ENCODE data around the gene RNF227. TPM values are rescaled to one million over a fixed set of nuclear protein-coding genes. Genes with fewer than 3 reads are reported as not detected.

The RNF227 gene
- total and polyA plus RNA-seq, 2 of the 13 experiments (the other 11 are each of a cell fraction or from before 2014, with no cell fraction given) = 0.20 to 0.79 TPM

- FAIRE-seq = peak; percentile 44
- intact Hi-C loops (cut with micrococcal nuclease; ENCODE audit: unreplicated experiment) = loop anchor here (1.0 kb wide), 1 partner anchor 34 kb away; no protein-coding TSS in a partner anchor
- TF ChIP-seq LCORL (IDR thresholded peaks at IDR 0.05) (no peak), LCORL (CRISPR knock-in tag; IDR thresholded peaks at IDR 0.05) (0 out of 2 replicates have a peak, but pooled peaks have one; percentile 52), ZKSCAN8 (CRISPR knock-in tag; IDR thresholded peaks at IDR 0.05; ENCODE audit: borderline replicate concordance) (0 out of 2 replicates have a peak, but pooled peaks have one; percentile 22), SAP130 (CRISPR knock-in tag; IDR thresholded peaks at IDR 0.05; ENCODE audit: low read depth) (0 out of 2 replicates have a peak, but pooled peaks have one; percentile 9), FOXJ3 (CRISPR knock-in tag; IDR thresholded peaks at IDR 0.05; ENCODE audit: borderline replicate concordance) (no peak), RORA (CRISPR knock-in tag; IDR thresholded peaks at IDR 0.05) (no peak), ZC3H4 (CRISPR knock-in tag; IDR thresholded peaks at IDR 0.05; ENCODE audit: borderline replicate concordance) (no peak), ARID5B (CRISPR knock-in tag; IDR thresholded peaks at IDR 0.05) (0 out of 2 replicates have a peak, but pooled peaks have one; percentile 10), ZFX (CRISPR knock-in tag; IDR thresholded peaks at IDR 0.05; ENCODE audit: low read depth) (no peak), SMC3 (IDR thresholded peaks at IDR 0.05; ENCODE audit: low read length) (peak; percentile 95), STAG1 (CRISPR knock-in tag; IDR thresholded peaks at IDR 0.05) (peak; percentile 90), RAD21 (CRISPR knock-in tag; IDR thresholded peaks at IDR 0.05) (peak; percentile 86), TFDP1 (CRISPR knock-in tag; IDR thresholded peaks at IDR 0.05; ENCODE audit: borderline replicate concordance) (0 out of 2 replicates have a peak, but pooled peaks have one; percentile 39), ZC3H13 (CRISPR knock-in tag; IDR thresholded peaks at IDR 0.05) (0 out of 2 replicates have a peak, but pooled peaks have one; percentile 30), RFX1 (IDR thresholded peaks at IDR 0.05) (no peak), MIXL1 (CRISPR knock-in tag; IDR thresholded peaks at IDR 0.05) (0 out of 2 replicates have a peak, but pooled peaks have one; percentile 15), XBP1 (CRISPR knock-in tag; IDR thresholded peaks at IDR 0.05) (no peak)
- TF ChIP-seq, protein P1, sequence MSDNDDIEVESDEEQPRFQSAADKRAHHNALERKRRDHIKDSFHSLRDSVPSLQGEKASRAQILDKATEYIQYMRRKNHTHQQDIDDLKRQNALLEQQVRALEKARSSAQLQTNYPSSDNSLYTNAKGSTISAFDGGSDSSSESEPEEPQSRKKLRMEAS (IDR thresholded peaks at IDR 0.05) = peak; percentile 33; the same call in 1 of the 2 replicates
- TF ChIP-seq, protein P2, sequence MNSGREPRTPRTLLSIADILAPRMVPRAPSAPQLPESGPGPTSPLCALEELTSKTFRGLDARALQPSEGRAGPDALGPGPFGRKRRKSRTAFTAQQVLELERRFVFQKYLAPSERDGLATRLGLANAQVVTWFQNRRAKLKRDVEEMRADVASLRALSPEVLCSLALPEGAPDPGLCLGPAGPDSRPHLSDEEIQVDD (CRISPR knock-in tag; IDR thresholded peaks at IDR 0.05; ENCODE audit: borderline replicate concordance) = no peak
These were observed 18.3 kb downstream of the RNF227 start for GRCh38 chr17:7897773-7898172.

More at GRCh38 chr17:7897773-7898172, 18.3 kb downstream of the RNF227 start:
- no peak overlapping the region for H3K27ac ChIP-seq (ENCODE audit: extremely low read length, insufficient read depth, low read length)
- ChIA-PET CTCF (ENCODE audit: low intra/inter-chr PET ratio, low total read pairs) (interaction anchor here (0.7 to 2.1 kb wide), 6 partner anchors 36 to 154 kb away, joined by 3 to 39 read pairs (median 7); partner anchors contain the start of genes CYB5D1 and NAA38), POLR2A (no interaction called here)
- H3K4me1 ChIP-seq (ENCODE audit: insufficient read depth, low read length) = peaks cover 15% of the 10 kb centered on the region
- H3K9me3 ChIP-seq (ENCODE audit: low read length) = no peaks in the 10 kb centered on the region
- no peak overlapping the region for H3K4me2 ChIP-seq (ENCODE audit: low read depth, low read length)
- H2AFZ ChIP-seq (ENCODE audit: low read length) = no peak overlapping the region
- BruUV-seq (replicated peaks) = no TSS peak
- H3K9ac ChIP-seq (ENCODE audit: insufficient read depth, low read depth, low read length) = no peak overlapping the region
- peaks cover 0 to 2% of the 10 kb centered on the region in 2 experiments; a peak in 2 of 5 replicates for H3K36me3 ChIP-seq (replicated peaks in 1 of 2; ENCODE audit: control insufficient read depth in 1 of 2, insufficient read depth in 2 of 2, low read length in 2 of 2)
- ATAC-seq (peak; percentile 87), DNase-seq (ENCODE audit: low spot score) (peak; percentile 62)
- H3K27me3 ChIP-seq (ENCODE audit: control insufficient read depth in 1 of 2, insufficient read depth in 2 of 2, low read length in 2 of 2) = no peaks in the 10 kb centered on the region
- WGBS (ENCODE audit: low lambda C conversion rate) = 44% methylated on average over 6 of the region's 6 CpGs
- in situ Hi-C loops (cut with HindIII; ENCODE audit: extremely low pct_ligation_motif_present, low pct_unique_long_range_greater_than_20kb) = loop anchor here (5.0 kb wide), 2 partner anchors 40 to 75 kb away; partner anchors contain the start of genes CYB5D1, NAA38 and TMEM88
- no peaks in the 10 kb centered on the region for H3K79me2 ChIP-seq (ENCODE audit: insufficient read depth, low read length)
- no peak overlapping the region for H3K4me3 ChIP-seq (replicated peaks in 1 of 3; ENCODE audit: insufficient read depth in 1 of 3, low read depth in 2 of 3, low read length in 3 of 3)
- H4K20me1 ChIP-seq (ENCODE audit: insufficient read depth, low read length) = no peaks in the 10 kb centered on the region
